Uterus (tissue), 2 donors: ENCODE measurements around the gene CAMTA1.

ENCODE experiments used
- CTCF ChIP-seq, 4 experiments: fragments of 200-600 bp in 2 of 4; fragments of 450-650 bp in 2 of 4; sonication (generic) in 2 of 4; IDR thresholded peaks; one replicate each; pipeline ENCODE4 v1.5.1; 2016 to 2019; ENCODE audit warnings: antibody characterized with exemption in 4 of 4, mild to moderate bottlenecking in 2 of 4, moderate library complexity in 1 of 4
- POLR2A ChIP-seq, 2 donors: fragments of 450-650 bp; IDR thresholded peaks; one replicate each; pipeline ENCODE4 v1.6.1; 2016; ENCODE audit warnings: antibody characterized with exemption in 2 of 2, mild to moderate bottlenecking in 1 of 2, moderate library complexity in 1 of 2

GRCh38 chr1:7447093-7447492 is 661.8 kb downstream of the CAMTA1 start:
- TF ChIP-seq CTCF (IDR thresholded peaks at IDR 0.05): no peak
- TF ChIP-seq POLR2A (IDR thresholded peaks at IDR 0.05): no peak
